HG03558 (cell line): ENCODE results near the gene UCKL1.
"Not testable (repeated sequence)": the region's sequence is repeated elsewhere in the genome, so short reads cannot be mapped to it uniquely, and the experiment has no call there.

Experiments
- ATAC-seq: cut with Tn5 transposase; IDR thresholded peaks from one replicate; pipeline ENCODE4 v1.9.1; 2021; ENCODE audit warnings: moderate number of reproducible peaks; ENCODE audit not compliant: unreplicated experiment; ENCODE audit errors: extremely low read depth

The UCKL1 gene

GRCh38 chr20:63945031-63945658 is 11.1 kb downstream of the UCKL1 start:
- ATAC-seq: no peak

DNA sequence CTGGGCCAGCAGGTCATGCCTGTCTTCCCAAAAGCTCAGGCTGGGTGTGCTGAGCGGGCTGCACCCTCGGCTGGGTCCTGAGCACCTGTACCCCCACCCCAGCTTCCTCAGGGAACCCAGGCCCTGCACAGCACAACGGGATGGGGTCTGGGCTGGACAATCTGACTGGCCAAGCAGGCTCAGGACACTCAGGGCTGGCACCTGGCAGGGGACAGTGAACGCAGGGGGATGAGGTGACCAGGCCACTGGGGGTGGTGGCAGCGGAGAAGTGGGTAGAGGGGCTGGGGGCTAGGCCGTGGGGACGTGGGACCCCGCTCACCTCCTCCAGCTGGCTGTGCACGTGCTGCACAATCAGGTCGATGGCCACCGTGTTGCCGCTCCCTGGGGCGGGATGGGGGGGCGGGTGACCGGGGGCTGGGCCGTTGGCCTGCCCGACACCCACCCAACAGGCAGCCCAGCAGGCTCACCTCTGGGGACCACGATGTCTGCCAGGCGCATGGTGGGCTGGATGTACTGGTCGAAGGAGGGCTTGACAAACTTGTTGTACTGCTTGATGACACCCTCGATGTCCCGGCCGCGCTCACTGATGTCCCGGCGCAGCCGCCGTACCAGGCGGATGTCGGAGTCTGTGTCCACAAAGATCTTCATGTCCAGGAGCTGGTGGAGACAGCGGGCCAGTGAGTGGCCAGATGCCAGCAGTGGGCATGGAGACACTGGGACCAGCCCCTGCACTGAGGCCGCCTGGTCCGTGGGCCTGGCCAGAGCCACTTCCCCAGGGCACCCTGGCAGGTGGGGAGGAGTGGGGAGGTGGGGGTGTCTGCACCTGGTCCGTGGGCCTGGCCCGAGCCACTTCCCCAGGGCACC is 11.9 kb downstream of the UCKL1 start:
- ATAC-seq: no peak

GRCh38 chr20:63943808-63944077 is 12.5 kb downstream of the UCKL1 start:
- no peak for ATAC-seq

GRCh38 chr20:63942969-63943807 is 13.0 kb downstream of the UCKL1 start:
- no peak for ATAC-seq

DNA sequence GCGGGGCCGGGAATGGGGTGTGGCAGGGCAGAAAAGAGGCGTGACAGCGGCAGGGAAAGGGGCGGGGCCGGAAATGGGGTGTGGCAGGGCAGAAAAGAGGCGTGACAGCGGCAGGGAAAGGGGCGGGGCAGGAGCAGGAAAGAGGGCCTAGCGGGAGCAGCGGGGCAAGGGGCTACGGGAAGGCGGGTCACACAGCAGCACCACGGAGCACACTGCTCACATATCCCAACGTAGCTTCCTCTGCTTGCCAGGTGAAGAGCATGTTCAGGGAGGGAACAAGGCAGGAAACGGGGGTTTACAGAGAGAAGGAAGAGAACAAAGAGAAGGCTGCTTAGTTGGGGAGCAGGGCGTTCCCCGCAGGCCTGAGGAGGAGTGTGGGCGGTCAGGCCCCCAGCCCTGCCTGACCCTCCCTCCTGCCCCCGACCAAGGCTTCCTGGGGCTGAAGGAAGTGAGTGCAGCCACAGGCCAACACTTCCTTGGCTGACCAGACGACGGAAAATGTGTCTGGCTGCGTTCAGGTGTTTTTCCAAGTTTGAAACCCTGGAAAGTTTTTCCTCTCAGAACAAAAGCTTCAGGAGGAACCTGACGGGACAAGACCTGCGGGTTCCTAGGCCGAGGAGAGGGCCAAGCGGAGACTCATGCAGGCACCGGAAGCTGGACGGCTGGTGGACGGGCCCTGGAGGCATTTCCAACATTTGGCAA is 13.8 kb downstream of the UCKL1 start:
- ATAC-seq: no peak

DNA sequence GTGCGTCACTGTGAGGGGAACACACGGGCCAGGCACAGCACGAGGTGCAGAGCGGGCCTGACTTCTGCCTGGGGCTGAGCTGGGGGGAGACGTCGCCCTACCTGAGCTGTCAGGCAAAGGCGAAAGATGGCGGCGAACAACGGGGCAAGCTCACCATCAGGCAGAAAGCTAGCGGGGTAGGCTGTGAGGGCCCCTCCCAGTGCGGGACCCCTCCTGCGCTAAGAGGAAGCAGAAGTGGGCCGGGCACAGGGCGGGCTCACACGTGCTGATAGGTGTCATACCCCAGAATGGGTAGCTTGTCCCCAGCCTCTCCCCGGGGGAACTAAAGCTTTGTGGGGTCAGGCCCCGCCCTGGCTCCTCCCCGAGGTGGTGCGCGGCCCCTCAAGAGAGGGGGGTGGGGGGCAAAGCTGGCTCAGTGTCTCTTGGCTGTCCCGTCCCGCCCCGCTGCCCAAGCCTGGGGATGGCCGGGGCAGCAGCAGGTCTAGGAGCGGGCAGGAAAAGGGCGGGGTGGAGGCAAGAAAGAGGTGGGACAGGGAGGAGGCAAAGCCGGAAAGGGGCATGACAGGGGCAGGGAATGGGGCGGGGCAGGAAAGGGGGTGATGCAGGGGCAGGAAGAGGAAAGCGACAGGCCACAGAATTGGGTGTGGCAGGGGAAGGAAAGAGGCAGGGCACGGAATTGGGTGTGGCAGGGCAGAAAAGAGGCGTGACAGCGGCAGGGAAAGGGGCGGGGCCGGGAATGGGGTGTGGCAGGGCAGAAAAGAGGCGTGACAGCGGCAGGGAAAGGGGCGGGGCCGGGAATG is 14.7 kb downstream of the UCKL1 start:
- no peak for ATAC-seq

DNA sequence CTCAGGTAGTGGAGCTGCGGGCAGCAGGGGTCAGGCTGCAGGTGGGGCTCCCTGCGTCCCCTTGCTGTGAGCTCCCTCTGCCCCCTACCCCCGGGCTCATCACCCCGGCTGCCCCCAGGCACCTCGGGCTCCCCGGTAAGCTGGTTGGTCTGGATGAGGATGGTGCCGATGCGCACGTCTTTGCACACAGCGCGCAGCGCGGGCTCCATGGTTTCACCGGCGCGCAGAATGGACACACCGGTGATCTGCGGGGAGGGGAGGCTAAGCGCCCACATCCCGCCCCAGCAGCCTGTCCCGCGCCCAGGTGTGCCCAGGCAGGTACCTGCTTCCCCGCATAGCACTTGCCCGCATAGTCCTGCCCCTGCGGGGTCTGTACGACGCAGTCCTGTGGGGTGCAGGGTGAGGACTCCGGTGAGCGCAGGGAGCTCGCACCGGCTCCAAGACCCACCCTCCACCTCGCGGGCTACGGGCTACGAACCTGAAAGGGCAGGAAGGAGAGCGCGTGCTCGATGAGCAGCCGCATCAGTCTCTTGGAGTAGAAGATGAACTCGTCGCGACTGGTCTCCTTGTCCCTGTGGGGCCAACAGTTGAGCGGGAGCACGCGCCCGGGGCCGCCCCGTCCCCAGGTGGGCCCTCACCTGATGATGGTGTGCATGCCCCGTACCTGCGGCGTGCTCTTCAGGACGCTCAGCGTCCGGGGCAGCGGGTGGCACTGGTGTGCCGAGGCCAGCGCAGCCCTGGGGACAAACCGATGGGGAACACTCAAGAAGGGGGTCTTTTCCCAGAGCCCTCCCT is 15.5 kb downstream of the UCKL1 start:
- no peak for ATAC-seq

DNA sequence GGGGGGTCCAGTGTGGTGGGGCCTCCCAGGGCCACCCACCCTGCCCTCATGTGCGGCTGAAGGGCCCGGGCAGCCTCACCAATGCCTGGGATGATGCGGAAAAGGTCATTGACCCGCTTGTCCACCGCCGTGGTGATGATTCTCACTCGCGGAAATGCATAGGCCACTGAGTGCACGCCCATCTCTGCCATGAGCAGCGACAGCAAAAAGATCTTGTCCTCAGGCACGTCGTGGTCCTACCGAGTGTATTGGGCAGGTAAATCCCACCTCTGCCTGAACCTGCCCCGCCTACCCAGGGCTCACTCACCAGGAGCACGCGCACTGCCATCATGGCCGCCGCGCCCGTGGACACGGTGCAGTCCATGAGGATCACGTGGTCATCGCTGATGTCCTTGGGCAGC is 16.1 kb downstream of the UCKL1 start:
- no peak for ATAC-seq

GRCh38 chr20:63939061-63939935 is 16.9 kb downstream of the UCKL1 start:
- ATAC-seq: no peak

- ATAC-seq: no peak
Observed at GRCh38 chr20:63937596-63937995, 18.6 kb downstream of the UCKL1 start.

GRCh38 chr20:63935447-63935846 is 20.8 kb downstream of the UCKL1 start:
- no peak for ATAC-seq

GRCh38 chr20:63934271-63935068 is 21.7 kb downstream of the UCKL1 start:
- ATAC-seq: no peak

- ATAC-seq: no peak
Observed at GRCh38 chr20:63933646-63934045, 22.6 kb downstream of the UCKL1 start.

DNA sequence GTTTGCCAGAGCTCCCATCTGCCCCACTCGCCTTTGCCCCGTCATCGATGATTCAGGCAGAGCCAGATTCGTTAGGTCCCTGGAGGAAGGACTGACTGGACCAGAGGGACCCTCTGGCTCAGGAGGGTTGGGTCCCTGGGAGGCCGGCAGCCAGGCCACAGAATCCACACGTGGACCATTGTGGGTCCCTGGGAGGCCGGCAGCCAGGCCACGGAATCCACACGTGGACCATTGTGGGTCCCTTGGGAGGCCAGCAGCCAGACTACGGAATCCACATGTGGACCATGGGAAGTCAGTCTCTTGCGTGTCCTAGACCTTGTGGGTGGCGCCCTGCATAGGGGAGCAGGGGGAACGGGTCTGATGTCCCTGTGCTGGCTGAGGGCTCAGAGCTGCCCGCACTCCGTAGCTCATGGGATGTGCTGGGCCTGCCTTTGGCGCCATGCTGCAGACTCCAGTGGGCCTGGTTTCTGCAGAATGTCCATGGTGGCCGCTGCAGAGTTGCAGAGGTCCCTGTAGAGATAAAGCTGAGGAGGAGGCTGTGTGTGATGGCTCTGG is 23.5 kb downstream of the UCKL1 start:
- no peak for ATAC-seq

DNA sequence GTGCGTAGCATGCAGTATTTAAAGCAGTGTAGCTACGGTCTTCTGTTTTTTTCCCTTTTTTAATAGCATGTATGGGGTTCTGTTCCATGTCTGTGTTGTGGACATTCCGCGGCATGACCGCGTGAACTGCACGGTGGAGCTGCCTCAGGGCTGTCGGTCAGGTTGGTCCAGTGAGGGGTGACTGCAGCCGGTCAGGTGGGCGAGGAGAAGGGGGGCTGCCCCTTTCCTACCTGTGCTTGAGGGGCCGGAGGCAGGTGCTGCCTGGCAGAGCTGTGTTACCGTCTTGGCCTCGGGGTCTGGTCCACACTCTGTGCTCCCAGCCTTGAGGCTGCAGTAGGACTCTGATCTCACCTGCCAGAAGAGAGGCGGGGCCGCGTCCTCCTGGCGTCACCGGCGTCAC is 24.5 kb downstream of the UCKL1 start:
- no peak for ATAC-seq

- ATAC-seq: no peak
Observed at GRCh38 chr20:63930971-63931553, 25.2 kb downstream of the UCKL1 start.

GRCh38 chr20:63929473-63929883 is 26.7 kb downstream of the UCKL1 start:
- ATAC-seq: not testable (repeated sequence)
